Fibroblast of skin of left biceps (primary cell): ENCODE measurements around the gene SORCS1.

ENCODE experiments used
- DNase-seq, 2 experiments: peaks; one replicate each; pipeline ENCODE4 v3.0.0-alpha.2; 2013; ENCODE audit warnings: low read depth in 2 of 2

The SORCS1 gene

DNA sequence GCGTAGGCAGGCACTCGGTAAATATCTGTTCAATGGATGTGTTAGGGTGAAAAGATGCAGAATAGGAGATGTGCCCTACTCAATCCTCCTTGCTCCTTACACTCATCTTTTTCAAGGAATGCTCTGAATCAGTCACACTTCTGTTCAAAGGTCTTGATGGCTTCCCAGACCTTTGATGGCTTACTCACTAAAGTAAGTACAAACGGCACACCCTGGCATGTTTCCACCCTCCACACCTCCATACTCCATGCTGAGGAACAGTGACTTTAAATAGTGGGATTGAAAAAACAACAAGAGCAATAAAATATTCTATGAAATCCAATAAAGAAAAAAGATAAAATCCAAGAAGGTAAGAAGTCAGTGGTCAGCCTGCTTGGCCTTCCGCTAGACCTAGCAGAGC lies 569.2 kb downstream of the SORCS1 start:
- no peak for DNase-seq

DNA sequence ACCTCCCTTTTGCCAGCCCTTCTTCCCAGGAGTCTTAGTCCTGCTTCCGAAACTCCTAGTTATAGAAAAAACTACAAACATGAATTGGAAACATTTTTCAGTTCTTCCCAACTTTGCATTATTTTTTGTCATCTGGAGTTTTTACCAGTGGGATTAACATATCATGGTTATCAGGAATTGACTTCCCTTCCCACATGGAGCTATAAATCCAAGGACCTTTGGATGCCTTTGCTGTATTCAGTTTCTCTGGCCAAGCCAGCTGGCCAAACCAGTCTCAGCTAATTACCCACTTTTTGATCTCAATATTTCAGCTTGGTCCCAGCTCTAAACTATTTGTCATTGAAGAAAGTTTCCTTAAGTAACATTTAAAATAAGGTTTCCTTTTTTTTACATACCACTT lies 570.6 kb downstream of the SORCS1 start:
- DNase-seq = no peak

DNA sequence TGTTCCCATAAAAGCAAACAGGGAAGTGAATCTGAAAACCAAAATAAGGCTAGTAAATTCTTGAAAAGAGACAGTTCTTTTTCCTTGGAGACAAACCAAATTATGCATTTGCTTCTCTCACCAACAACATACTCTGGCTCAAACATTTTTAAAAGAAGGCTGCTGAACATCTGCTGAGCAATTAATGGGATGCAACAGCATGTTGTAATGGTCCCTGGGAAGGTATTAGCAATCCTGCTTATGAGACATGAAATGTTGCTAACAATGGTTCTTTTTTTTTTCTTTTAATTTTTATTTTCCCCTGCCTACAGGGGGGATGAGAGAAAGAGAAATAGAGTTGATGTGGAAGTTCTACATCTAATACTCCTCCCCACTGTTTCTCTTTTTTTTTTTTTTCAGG lies 572.1 kb downstream of the SORCS1 start:
- DNase-seq = no peak

DNA sequence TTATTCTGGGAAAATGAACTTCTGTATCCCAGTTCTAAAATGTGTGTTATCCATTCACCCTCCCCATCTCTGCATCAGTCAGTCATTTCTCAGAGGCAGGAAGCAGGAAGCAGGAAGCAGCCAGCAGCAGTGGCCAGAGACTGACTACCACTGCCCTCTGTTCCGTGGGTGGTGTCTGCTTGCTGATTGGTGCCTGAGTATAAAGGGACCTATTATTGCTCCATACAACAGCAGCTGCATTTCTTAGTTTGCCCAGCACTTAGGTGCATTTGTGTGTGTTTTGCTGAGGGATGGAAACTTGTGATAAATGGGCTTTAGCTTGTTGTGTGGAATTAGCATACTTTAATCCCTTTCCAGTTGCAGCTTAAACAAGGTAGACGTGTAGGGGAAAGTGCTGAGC lies 582.2 kb downstream of the SORCS1 start:
- DNase-seq = no peak

GRCh38 chr10:106577756-106578155 lies 586.8 kb downstream of the SORCS1 start:
- no peak for DNase-seq

- DNase-seq = no peak
Observed at GRCh38 chr10:106577266-106577665, 587.2 kb downstream of the SORCS1 start.

DNA sequence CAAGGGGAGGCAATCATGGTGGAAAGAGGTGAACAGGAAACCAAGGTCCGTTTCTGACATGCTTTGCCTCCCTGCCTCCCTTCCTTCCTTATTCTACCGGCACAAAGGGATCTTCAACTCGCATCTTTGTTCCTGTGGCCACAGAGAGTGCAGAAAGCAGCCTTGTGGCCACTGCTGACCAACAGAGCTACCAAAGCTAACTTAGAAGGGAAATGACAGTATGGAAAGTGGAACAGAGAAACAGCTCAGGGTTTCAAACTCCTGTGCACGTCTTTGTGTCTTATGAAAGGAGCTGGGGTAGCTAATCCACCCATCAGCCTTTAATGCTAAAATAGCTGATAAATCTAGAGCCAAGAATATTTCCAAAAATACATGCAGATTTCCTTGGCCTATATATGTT lies 588.0 kb downstream of the SORCS1 start:
- DNase-seq = no peak

- peak; percentile 54 to 58 for DNase-seq
Observed at GRCh38 chr10:106573106-106573505, 591.4 kb downstream of the SORCS1 start.

DNA sequence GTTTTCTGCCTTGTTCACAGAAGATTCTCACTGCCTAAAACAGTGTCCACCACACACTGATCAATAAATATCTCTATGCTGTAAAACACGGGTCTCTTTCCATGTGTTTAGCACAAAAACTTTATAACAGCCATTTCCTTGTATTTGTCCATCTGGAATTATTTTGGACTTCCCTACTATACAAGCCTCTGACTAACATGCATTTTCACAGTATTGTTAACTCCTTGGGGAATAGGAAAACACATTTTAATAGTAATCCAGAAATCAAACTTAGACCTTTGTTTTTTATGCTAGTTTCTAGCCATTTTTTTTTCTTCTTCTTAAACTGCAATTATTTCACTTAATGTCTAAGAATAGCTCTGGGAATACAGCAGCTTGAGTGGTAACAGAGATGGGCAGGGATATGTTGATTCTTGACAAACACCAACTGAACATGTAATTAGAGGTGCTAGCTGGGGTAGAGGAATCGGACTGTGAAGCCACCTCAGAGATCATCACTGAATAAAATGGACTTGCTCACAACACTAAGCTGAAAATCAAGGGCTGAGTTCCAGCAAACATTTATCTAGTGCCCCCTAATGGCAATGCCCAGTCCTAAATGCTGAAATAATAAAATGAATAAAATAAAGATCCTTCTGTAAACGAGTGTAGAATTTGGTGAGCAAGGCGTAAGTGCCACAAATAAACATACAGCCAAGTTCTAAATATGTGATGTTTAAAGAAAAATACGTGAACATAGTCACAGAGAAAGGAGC lies 593.1 kb downstream of the SORCS1 start:
- DNase-seq = peak in 1 of 2 experiments; percentile 39

DNA sequence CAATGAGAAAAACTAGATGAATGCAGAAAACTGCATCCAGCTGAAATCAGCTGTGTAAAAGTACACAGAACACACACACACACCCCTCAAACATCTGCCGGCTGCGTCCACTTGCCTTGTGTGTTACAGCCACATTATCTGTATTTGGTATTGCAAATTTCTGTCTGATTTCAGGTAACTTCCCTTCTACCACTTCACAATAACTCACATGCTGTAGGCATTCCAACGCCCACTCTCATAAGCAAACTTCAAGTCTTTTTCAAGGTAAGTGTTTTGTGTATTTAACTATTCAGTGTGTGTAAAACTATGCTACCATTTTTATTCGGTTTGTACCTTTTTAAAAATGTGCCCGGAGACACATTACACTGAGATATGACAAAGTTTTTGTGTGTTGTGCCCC lies 594.2 kb downstream of the SORCS1 start:
- DNase-seq = no peak

GRCh38 chr10:106567629-106568028 lies 596.9 kb downstream of the SORCS1 start:
- DNase-seq = no peak

GRCh38 chr10:106566873-106567272 lies 597.6 kb downstream of the SORCS1 start:
- DNase-seq = no peak

GRCh38 chr10:106565546-106565945 lies 599.0 kb downstream of the SORCS1 start:
- DNase-seq = no peak

DNA sequence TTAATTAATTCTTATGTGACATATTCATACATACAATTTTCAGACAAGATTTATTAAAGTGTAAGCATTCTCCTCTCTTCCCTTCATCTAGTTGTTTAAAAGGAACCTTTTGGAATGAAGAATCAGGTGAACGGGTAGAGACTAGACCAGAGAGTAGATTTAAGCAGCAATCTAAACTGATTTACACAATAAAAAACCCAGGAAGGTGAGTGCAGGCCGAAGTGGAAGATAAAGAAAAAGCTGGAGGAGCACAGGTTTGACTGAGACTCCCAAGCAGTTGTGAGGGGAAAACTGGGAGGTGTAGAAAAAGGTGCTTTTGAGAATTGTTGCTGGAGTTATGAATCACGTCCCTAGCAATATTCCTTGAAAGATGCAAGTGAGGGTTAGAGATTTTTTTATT lies 601.1 kb downstream of the SORCS1 start:
- DNase-seq = no peak

GRCh38 chr10:106560925-106561640 lies 603.4 kb downstream of the SORCS1 start:
- peak in 1 of 2 experiments; percentile 39 for DNase-seq

DNA sequence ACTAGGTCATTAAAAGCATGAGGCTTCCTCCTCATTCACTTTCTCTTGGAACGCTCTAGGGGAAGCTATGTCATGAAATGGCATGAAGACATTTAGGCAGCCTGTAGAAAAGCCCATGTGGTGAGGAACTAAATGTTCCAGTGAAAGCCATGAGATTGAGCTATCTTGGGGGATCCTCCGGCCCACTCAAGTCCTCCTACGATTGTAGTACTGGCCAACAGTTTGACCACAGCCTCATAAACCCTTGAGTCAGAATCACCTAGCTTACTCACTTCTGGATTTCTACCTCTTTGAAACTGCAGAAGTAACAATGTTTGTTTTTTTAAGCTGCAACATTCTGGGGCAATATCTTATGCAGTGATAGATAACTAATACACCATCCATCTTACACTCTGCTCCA lies 605.1 kb downstream of the SORCS1 start:
- no peak for DNase-seq

- DNase-seq = no peak
Observed at GRCh38 chr10:106557951-106558733, 606.4 kb downstream of the SORCS1 start.

DNA sequence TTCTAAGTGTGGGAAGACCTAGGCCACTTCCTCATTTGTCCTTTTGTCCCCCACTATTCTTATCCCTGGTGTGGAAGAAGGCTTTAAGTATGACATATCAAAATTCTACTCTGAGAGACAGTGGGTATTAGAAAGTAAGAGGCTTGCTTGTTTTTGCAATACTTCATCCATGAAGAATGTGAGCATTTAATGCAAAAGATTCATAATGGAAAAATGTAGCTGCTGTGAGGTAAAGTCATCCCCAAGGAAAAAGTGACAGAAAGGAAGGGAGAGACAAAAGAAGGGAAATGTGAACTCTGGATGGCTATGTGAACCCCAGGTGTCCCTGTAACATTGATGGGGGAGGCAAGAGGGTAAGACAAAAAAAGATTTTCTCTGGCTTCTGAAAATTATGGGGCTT lies 607.5 kb downstream of the SORCS1 start:
- no peak for DNase-seq

- no peak for DNase-seq
Observed at GRCh38 chr10:106555599-106555998, 608.9 kb downstream of the SORCS1 start.

DNA sequence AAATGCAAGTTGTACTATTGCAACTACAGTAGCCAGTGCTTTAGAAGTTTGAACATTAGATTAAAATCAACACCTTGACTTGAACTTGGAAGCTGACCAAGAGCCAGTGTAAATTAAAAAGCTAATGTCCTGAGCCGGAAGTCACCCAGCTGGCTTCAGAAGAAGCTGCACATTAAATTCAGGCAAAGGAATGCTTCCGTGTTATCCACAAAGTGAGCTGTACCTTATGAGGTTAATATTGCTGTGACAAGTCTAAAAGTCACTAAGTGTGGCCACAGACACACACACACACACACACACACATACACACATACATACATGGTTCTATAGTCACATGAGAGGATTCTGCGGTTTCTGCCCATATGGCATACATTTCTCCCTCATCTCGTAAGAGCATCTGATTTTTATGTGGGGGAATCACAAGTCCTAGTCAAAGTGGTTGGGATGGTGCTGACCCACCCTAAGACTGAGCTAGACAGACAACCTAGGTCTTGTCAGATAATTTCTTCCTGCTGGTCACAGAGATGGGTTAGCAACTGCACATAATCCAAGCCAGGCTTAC lies 612.9 kb downstream of the SORCS1 start:
- peak in 1 of 2 experiments; percentile 35 for DNase-seq

DNA sequence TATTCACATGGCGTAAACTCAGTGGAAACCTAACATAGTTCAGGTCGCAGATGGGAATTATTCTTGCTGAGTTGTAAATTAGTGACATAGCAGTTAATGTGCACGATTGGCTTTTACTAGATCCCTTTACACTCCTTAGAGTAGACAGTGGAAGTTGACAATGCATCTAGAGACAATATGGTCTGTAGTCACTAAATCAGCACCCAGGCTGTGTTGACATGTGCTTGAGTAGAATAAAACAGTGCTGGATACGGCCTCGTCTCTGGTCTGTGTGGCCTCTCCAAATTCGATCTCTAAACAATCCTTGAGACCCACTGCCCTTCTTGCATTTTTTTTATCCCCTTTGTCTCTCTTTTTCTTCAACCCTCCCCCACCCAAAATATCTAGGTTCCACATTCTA lies 615.7 kb downstream of the SORCS1 start:
- DNase-seq = no peak

DNA sequence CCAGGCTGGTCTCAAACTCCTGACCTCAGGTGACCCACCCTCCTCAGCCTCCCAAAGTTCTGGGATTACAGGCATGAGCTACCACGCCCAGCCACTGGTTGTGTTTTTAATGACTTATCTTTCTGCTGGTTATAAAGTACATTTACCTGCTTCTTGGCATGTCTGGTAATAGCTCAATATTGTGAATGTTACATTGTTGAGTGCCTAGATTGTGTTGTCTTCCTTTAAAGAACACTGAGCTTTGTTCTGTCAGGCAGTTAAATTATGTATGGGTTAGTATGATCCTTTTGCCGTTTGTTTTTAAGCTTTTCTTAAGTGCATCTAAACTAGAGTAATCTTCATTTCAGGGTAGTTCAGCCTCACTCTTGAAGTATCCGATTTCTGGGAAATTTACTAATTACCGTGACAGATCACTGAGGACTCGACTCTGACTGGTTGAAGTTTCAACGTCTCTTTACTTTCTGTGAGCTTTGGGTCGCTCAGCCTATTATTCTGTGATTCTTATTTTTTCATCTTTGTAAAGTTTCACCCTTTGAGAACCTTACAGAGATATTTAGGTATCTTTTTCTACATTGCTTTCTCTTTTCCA lies 617.4 kb downstream of the SORCS1 start:
- no peak for DNase-seq
